GM21360 (cell line): ENCODE results near the gene SLC25A47.
"Not testable (repeated sequence)": the region's sequence is repeated elsewhere in the genome, so short reads cannot be mapped to it uniquely, and the experiment has no call there.

Source experiments
- ATAC-seq: cut with Tn5 transposase; IDR thresholded peaks from one replicate; pipeline ENCODE4 v1.9.1; 2021; ENCODE audit warnings: mild to moderate bottlenecking, moderate library complexity; ENCODE audit not compliant: unreplicated experiment

SLC25A47 gene, protein sequence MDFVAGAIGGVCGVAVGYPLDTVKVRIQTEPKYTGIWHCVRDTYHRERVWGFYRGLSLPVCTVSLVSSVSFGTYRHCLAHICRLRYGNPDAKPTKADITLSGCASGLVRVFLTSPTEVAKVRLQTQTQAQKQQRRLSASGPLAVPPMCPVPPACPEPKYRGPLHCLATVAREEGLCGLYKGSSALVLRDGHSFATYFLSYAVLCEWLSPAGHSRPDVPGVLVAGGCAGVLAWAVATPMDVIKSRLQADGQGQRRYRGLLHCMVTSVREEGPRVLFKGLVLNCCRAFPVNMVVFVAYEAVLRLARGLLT

DNA sequence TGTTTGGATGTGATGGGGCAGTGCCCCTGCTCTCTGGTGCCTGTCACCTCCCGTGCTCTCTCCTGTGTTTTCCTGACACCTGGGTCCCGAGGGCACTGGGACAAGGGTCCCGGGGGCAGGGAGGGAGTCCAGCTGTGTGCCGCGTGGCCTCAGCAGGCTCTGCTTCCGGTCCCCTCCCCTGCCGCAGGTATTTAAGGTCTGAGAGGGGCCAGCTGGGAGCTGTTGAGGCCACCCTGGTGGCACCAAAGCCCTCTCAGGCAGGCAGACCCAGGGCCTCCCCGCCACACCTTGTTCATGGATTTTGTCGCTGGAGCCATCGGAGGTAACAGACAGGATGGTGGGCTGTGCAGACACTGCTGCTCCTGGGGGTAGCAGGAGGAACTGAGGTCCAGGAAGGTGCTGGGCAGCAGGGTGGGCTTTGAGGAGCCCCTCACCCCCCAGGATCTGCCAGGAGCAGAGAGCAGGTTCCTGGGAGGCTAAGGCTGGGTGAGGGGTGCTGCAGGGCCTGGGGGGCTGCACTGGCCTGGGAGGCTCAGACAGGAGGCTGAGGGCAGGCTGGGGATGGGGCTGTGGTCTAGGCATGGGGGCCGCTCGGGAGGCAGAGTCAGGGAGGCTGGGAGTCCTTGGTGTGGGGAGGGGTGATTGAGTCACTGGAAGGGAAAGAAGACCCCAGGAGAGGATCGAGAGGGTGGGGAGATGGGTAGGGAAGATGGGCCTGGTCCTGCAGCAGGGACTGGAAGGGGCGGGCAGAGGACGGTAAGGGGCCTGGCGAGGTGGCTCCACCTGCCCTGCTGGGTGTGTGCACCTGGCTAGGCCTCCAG lies at the start of gene SLC25A47:
Gene SLC25A47 (plus strand): TSS at position 219 of the 821 bp plus-strand sequence. CDS start 76 bp downstream, at position 295.
- no peak for ATAC-seq

DNA sequence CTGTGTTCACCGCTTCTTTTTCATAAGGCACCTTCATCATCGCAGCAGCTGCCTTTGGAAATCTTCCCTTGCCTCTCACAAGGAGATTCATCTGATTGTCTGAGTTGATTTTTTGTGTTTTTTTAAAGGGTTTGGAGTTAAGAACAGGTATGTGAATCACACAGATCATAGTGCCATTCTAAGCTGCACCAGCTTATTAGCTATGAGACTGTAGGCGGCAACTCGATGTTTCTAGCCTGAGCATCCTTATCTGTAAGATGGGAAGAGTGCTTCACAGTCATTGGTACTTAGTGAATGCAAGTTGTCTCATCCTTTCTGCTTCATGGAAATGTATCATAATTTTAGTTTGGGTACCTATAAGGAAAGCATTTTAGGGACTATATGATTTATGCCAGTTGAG lies 48.9 kb upstream of the SLC25A47 start:
- ATAC-seq, result no peak

DNA sequence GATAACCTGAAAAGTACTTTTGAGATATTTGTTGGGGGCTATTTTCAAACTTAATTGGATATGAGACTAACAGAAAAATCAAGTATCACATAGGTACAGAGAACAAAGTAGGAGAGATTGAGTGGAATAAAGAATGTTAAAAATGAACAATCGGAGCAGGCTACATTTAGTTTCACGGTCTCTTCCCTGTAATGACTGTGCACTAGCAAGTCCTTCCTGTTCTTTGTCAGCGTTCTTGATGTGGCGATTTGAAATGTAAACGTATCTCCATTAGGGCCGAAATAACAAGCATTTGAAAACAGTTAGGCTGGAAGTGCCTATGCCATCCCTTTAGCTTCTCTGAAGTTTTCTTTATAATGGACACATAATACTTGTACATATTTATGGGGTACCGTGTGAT lies 47.9 kb upstream of the SLC25A47 start:
- no peak for ATAC-seq

DNA sequence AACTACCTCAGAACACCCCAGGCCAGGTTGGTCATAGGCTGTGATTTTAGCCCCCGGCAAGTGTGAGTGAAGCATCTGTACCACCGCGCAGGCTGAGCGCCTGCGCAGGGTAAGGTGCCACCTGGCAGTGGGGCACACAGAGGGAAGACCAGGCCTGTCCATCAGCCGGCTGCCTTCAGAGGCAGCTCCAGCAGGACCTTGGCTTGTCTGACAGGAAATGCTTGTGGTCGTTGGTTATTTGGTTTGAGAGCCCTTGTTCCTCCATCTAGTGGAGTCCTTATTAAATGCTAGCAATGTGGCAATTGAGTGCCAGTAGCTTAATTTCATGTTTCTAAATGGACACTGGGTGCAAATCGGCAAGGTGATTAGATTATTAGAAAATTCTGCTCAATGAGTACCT lies 44.4 kb upstream of the SLC25A47 start:
- no peak for ATAC-seq

DNA sequence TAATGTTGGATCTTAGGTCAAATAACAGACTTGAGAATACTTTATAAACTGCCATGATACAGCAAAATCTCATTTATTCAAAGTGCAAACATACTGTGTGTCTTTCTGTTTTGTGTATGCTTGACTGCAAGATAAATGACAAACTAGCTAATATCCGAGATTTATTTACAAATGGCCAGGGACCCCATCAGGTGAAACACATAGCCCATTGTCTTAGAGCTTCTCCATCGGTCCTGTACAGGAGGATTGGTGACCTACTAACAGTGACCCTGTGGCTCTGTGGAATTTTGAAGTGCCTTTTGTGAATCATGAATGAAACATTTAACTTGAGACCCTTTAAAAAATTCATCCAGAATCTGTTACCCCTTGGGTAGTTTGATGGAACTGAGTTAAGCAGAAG lies 44.0 kb upstream of the SLC25A47 start:
- ATAC-seq, result no peak

DNA sequence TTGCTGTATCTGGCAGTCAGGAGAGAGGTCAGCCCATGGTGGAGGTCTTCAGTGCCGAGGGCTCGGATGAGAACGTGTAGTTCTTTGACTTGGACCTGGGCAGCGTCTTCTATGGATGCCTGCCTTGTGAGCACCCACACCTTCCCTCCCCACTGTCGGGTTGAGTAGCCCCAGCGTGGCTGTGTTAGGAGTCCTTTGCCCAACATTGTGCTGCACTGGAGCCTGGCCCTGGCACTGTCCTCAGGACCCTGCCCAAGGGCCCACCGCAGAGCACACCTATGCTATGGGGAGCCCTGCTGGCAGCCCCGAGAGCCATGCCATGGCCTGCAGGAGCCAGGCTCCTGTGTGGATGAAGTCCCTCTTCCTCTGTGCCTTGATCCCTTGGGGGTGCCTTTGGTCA lies 43.6 kb upstream of the SLC25A47 start:
- no peak for ATAC-seq

DNA sequence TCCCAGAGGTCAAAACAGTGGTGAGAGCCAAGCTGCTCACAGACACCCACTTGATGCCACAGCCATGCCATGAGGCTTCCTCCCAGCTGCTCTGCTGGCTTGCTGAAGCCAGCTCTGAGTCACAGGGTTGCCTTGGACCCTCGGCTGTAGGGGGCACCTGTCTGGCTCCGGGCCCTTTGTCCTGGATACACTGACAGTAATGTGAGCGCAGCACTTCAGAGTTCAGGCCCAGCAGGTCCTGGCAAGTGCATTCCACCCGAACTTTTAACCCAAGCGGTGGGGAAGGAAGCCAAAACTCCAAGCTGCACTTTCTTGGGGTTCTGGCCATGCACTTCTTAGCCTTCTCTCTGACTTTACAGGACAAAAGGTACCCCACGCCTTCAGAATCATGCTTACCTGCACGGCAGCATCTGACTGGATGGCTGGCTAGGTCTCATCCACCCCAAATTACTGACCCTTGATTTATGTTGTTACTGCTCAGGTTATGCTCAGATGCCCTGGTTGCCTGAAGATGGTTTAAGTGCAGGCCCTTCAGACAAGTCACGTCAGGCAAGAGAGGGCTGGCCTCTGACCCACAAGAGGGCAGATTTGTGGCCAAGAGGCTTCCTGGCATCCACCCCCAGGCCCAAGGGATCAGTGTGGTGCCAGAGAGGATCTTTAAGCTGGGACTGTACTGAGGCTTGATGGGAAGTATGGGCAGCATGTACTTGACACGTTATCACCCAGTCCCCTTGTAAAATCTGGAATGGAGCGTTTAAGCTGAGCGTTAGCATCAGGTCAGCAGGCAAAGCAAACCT lies 41.7 kb upstream of the SLC25A47 start:
- ATAC-seq, result no peak

DNA sequence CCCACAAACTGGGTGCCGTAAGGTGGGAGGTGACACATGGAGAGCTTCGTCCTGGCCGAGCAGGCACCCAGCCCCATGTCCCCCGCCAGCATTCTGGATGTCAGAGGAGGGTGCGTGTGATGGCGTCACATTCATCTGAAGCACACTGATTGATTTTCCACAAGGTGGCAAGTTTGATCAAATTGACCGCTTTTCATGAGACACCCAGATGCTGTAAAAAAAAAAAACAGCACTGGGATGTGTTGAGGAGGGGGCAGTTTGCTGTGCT lies 41.1 kb upstream of the SLC25A47 start:
- no peak for ATAC-seq

DNA sequence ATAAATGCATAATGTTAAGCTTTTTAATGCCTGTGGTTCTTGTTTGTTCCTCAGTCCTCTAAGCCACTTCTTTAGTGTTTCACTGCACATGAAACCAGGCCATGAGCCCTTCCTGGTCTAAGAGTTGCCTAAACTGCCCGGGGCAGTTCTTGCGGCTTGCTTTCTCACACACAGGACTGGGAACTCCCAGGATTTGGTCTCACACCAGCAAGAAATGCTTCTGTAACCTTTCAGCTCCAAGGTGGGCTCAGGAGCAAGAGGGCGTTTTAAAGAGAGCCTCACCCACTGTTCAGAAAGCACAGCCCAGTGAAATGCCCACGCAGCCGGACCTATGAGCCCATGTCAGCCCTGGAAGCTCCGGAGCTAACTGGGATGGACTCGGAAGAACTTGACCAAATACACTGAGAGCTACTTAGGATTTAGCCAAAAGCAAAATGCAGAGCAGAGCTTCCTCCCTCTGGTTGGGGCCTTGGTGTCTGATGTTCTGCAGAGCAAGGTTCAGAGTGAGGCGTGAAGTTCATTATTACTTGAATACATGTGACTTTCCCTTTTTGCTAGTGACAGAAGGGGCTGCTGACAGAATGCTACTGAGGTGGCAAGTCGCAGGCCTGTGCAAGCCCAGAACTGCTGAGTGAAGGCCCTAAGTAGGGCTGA lies 40.2 kb upstream of the SLC25A47 start:
- no peak for ATAC-seq

DNA sequence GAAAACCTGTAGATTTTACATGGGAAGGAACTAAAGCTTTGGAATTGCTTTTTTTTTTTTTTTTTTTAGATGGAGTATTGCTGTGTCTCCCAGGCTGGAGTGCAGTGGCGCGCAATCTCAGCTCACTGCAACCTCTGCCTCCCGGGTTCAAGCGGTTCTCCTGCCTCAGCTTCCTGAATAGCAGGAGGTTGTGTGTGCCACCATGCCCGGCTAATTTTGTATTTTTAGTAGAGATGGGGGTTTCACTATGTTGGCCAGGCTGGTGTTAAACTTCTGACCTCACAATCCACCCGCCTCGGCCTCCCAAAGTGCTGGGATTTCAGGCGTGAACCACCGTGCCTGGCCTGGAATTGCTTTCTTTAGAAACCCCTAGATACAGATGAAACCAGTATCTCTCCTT lies 39.7 kb upstream of the SLC25A47 start:
- ATAC-seq, result not testable (repeated sequence)

DNA sequence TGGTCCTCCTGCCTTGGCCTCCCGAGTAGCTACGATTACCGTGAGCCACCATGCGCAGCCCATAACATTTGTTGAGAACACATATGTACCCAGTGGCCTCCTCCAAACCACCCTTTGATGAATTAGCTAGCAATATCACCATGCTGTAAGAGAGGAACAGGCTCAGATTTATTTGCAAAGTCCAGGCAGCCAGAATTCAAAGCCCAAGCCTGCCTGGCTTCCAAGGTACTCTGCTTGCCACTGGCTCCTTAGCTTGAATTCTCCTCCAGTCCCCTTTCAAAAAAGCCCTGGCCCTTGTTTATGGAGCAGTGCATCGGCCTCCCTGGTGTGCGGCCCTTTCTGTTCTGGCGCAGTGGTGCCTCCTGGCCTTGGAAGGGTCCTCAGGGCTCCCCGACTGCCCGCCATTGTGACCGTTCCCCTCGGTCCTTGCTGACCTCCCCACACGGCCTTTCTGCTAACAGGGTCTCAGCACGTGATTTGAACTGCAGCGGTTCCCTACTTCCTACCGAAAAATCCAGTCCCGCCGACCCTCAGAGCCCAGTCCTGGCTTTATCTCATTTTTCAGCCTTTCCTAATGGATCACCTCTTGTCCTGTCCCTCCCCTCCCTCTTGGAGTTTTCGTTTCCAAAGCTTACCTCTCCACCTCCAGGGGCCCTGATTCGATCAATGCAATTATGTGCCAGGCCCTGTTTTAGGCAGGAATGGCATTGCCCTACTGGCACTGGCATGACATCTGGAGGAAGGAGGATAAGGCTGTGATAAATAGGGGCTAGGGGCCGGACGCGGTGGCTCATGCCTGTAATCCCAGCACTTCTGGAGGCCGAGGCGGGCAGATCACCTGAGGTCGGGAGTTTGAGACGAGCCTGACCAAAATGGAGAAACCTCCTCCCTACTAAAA lies 38.9 kb upstream of the SLC25A47 start:
- ATAC-seq, result no peak

DNA sequence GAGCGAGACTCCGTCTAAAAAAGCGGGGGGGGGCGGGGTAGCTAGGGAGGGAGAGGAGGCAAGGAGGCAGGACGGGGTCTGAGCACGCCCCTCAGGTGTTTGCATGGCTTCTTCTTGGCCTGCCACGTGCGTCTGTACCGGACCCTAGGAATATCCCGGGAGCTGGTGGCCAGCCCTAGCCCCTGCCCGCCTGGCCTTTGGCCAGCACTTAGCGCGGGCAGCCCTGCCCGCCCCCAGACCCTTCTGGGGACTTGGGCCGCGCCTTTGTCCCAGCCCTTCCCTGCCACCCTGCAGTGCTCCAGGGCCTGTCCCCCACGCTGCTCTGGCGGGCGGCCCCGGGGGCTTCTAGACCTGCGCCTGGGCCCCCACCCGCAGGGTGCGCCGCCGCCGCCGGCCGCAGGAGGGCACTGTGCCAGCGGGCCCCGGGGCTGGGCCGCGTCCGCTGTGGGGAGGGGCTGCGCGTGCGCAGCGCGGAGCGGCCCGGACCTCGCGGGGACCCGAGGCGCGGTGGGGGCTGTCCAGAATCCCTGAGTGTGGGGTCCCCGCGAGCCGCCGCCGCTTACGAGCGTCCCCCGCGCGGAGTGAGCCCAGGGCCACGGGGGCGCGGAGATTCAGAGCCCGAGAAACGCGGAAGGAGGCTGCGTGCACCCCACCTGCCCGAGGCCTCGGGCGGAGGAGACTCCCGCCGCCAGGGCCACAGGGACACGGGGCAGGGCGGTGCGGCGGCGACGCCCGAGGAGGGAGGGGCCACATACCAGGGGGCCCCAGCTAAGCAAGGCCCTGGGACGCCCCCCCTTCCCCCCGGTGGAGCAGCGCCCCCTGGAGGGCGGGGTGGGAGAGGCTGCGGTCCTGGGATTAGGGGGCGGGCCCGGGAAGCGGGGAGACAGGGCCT lies 37.9 kb upstream of the SLC25A47 start:
- ATAC-seq, result peak; percentile 87

DNA sequence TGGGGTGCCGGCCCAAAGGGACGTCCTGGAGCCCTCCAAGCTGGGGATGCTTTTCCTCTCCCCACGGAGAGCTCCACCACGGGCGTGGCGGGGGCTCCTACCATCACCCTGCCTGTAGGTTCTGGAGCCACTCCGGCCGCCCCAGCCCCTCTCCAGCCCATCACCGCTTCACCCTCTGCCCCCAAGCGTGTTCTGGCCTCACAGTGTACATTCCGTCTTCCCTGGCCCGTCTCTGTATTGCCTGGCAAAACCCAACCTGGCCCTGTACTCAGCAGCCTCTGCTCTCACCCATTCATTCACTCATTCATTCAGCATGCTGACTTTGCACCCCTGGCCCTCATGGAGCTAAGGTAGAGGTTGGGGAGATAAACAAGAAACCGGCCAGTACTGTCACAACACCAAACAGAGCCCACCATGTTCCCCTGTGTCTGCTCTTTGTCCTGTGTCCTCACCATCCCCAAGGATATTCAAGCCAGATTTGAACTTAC lies 37.2 kb upstream of the SLC25A47 start:
- ATAC-seq, result no peak

DNA sequence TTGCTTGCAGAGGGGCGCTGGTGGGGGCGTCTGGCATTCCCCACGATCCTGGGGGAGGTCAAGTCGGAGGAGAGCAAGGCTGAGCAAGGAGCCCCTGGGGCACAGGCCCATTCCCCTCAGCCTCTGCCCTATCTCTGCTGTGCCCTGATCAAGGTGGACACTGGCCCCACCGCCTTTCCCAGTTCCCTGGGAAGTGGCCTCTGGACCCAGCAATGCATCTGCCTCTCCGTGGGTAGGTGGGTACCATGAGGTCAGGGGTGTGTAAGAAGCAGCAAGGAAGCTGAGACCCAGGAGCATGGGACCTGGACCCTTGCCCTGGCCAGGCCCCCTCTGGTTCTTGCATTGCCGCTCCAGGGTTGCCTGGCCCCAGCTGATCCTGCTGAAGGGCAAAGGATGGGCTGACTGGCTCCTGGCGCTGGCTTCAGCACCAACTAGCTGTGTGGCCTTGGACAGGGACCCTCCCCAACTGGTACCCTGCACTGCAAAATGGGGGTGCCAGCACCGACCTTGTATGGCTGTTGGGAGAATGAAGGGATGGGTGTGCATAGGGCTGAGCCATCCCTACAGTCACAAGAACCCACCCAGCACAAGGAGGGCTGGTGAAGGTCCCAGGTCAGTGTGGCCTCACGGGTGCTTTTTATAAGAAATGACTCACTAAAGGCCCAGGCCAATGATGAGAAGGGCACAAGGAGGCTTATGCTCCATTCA lies 36.5 kb upstream of the SLC25A47 start:
- ATAC-seq, result no peak

DNA sequence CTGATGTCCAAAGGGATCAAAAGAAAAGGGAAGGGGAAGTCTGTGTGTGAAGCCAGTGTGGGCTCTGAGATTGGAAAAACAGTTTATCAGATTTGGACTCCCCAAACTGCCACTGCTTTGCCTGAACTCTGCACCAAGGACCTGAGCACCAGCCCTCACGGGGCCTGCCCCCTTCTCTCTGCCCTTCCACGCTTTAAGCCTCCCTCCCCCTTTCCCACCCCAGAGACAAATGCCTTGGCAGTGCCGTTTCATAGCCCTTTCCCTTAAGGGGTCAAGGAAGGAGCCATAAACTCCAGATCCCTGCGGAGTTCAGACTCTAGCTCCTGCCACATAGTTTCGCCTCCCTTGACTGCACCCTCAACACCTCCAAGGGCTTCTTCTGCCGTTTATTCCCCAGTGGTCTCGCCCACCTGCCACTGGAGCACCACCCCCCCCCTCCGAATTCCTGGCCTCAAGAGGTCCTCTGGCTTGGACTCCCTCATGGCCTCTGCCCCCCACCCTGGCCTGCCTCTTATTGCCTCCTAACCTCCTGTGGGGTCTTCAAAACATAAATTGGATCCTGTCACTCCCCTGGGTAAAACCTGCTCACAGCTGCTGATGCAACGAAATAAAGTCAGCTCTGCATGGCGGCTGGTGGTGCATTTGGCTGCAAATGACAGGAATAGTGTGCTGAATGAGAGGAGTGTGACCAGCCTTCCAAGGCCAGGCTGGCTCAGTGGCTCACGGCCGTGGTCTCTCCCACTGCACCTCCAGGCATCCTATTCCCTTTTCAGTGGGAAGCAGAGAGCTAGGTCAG lies 35.7 kb upstream of the SLC25A47 start:
- ATAC-seq, result no peak

DNA sequence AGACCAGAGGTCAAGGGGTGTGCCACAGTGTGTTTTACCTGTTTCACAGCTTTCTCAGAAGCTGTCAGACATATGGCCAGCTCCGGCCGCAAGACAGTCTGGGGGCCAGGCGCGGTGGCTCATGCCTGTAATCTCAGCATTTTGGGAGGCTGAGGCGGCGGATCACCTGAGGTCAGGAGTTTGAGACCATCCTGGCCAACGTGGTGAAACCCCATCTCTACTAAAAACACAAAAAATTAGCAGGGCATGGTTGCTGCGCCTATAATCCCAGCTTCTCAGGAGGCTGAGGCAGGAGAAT lies 35.2 kb upstream of the SLC25A47 start:
- ATAC-seq, result not testable (repeated sequence)

DNA sequence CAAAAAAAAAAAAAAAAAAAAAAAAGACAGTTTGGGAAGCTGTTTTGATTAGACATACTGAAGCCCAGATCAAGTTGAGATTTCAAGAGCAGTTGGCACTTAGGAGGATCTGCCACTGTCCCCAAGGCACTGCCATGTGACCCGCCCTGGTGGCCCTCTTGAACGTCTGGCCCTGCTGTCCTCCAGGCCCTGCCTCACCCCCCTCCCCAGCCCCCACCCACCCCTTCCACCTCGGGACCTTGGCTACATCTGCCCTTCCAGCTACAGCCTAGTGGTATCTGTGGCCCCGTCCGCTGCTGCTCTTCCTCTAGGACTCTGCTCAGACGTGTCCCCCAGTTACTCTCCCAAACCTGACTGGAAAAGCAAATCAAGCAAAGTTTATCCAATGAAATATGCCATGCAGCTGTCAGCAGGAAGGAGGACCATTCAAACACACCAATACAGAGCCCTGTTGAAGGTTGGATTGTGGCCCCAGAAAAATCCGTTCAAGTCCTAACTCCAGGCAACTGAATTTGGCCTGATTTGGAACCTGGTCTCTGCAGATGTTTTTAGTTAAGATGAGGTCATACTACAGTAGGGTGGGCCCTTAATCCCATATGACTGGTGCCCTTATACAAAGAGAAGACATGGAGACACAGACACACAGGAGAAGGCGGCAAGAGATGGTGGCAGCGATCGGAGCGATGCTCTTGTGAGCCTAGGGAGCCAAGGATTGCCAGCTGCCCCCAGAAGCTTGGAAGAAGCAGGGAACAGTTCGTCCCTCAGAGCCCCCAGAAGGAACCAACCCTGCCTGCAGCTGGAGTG lies 34.6 kb upstream of the SLC25A47 start:
- no peak for ATAC-seq
